Measurements from ENCODE around the gene PDCD4. TPM values are rescaled to one million over a fixed set of nuclear protein-coding genes. Genes with fewer than 3 reads are reported as not detected.

Gene PDCD4
- total RNA-seq, 1 experiment from 2014 or later: 63.0 TPM

DNA sequence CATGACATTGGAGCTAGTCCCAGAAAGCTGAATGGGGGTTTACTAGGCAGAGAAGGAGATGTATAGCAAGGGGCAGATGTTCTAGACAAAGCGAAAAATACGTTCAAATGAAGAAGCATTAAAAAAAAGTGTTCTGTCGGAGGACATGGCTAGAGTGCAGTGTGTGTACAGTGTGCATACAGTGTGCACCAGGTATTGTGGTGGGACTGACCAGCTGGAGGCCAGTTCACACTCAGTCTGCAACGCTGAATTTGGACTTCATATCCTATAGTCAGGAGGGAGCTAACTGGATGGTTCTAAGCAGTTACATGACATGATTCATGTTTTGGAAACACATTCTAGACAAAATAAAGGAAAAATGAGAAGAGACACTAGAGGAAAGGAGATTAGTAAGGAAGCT is 38.4 kb downstream of the PDCD4 start:
- CTCF ChIA-PET: interaction anchor here (1.3 kb wide), 1 partner anchor 164 kb away, joined by 4 read pairs; no protein-coding TSS in a partner anchor
- no peak overlapping the region for H3K9ac ChIP-seq (ENCODE audit: low read length)
- POLR2A ChIA-PET: interaction anchor here (1.0 to 1.7 kb wide), 3 partner anchors 8 to 12 kb away, joined by 3 to 5 read pairs (median 4); partner anchors contain the start of genes BBIP1 and SHOC2

DNA sequence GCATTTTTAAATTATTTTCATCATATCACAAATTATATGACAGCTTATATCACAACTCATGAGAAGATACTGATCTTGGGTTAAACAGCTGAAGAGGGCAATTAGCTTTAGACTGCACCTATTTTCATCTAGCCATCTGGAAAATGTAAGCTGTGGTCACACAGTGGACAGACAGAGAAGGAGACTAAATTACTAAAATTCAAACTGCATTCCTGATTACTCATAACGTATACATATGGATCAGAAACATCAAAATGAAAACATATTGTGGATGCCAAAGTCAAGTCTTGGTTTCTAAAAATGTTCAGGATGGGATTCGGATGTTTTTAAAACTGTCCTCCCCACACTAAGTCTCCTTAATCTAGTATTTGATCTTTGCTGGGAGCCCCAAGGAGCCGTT is 40.6 kb downstream of the PDCD4 start:
- Histone ChIP-seq H3K9me3 (ENCODE audit: control insufficient read depth in 1 of 2, insufficient read depth in 1 of 2, low read depth in 1 of 2, low read length in 2 of 2) (no peaks in the 10 kb centered on the region), H3K4me2 (ENCODE audit: low read length) (peak overlapping the region; percentile 13; the same call in 1 of the 2 replicates), H3K27me3 (ENCODE audit: insufficient read depth, low read length) (no peaks in the 10 kb centered on the region), H3K4me3 (replicated peaks in 1 of 2; ENCODE audit: low read depth in 1 of 2, low read length in 2 of 2) (no peak overlapping the region), H3K9me2 (ENCODE audit: insufficient read depth) (no peaks in the 10 kb centered on the region), H3K4me1 (ENCODE audit: control insufficient read depth in 1 of 2, insufficient read depth in 2 of 2, low read length in 2 of 2) (peaks cover 0 to 8% of the 10 kb centered on the region in 2 experiments; a peak in 3 of 4 replicates), H3K79me2 (ENCODE audit: insufficient read depth, low read length) (peaks cover 1% of the 10 kb centered on the region; the same call in 1 of the 2 replicates), H3K36me3 (ENCODE audit: control insufficient read depth in 1 of 2, insufficient read depth in 2 of 2, low read length in 2 of 2) (no peaks in the 10 kb centered on the region), H2AFZ (ENCODE audit: low read depth, low read length, poor library complexity, severe bottlenecking) (no peak overlapping the region), H3K9ac (ENCODE audit: low read length) (no peak overlapping the region), H3K27ac (ENCODE audit: low read depth, low read length) (no peak overlapping the region), H4K20me1 (ENCODE audit: insufficient read depth) (no peaks in the 10 kb centered on the region)
- RAD21 ChIA-PET (ENCODE audit: low non-redundant PET in 1 of 2, low total read pairs in 2 of 2, uncharacterized antibody in 2 of 2, unreplicated experiment in 2 of 2): interaction anchor here in 1 of 2 experiments (0.9 kb wide), 1 partner anchor 8 kb away, joined by 6 read pairs; no protein-coding TSS in a partner anchor
- CTCF ChIA-PET: interaction anchor here (1.7 kb wide), 1 partner anchor 607 kb away, joined by 4 read pairs; the partner anchor contains the start of gene SMNDC1
- POLR2A ChIA-PET: interaction anchor here (0.7 kb wide), 1 partner anchor 186 kb away, joined by 3 read pairs; no protein-coding TSS in a partner anchor
- intact Hi-C loops (cut with micrococcal nuclease): no loop called here
- ATAC-seq: no peak; the same call in 1 of the 2 replicates
- DNase-seq (ENCODE audit: low read depth, low spot score): no peak
- TF ChIP-seq JUND (IDR thresholded peaks at IDR 0.05) (no peak), FOSL1 (IDR thresholded peaks at IDR 0.05; ENCODE audit: low read depth) (0 out of 2 replicates have a peak, but pooled peaks have one; percentile 6), SIN3A (IDR thresholded peaks at IDR 0.05; ENCODE audit: low read depth) (no peak), POLR2AphosphoS5 (IDR thresholded peaks at IDR 0.05; ENCODE audit: low read depth, low read length) (no peak), ELF1 (IDR thresholded peaks at IDR 0.05; ENCODE audit: borderline replicate concordance, low read depth) (no peak)
- TF ChIP-seq, protein P1, sequence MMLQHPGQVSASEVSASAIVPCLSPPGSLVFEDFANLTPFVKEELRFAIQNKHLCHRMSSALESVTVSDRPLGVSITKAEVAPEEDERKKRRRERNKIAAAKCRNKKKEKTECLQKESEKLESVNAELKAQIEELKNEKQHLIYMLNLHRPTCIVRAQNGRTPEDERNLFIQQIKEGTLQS (IDR thresholded peaks at IDR 0.05): no peak
- no TSS peak for BruUV-seq (replicated peaks)

More for the DNA sequence above, 38.4 kb downstream of the PDCD4 start:
- ATAC-seq: no peak
- RAD21 ChIA-PET (ENCODE audit: low non-redundant PET in 1 of 2, low total read pairs in 2 of 2, uncharacterized antibody in 2 of 2, unreplicated experiment in 2 of 2): no interaction called here
- TF ChIP-seq SIN3A (IDR thresholded peaks at IDR 0.05; ENCODE audit: low read depth) (no peak), EZH2phosphoT487 (IDR thresholded peaks at IDR 0.05; ENCODE audit: borderline replicate concordance) (no peak), ELF1 (IDR thresholded peaks at IDR 0.05; ENCODE audit: borderline replicate concordance, low read depth) (no peak), SRF (IDR thresholded peaks at IDR 0.05; ENCODE audit: low read depth) (no peak)
- H3K36me3 ChIP-seq (ENCODE audit: control insufficient read depth in 1 of 2, insufficient read depth in 2 of 2, low read length in 2 of 2): no peaks in the 10 kb centered on the region
- no peak overlapping the region for H3K4me2 ChIP-seq (ENCODE audit: low read length)
- H2AFZ ChIP-seq (ENCODE audit: low read depth, low read length, poor library complexity, severe bottlenecking): no peak overlapping the region
- H3K27ac ChIP-seq (ENCODE audit: low read depth, low read length): no peak overlapping the region
- H3K9me3 ChIP-seq (ENCODE audit: control insufficient read depth in 1 of 2, insufficient read depth in 1 of 2, low read depth in 1 of 2, low read length in 2 of 2): no peaks in the 10 kb centered on the region
- no TSS peak for BruUV-seq (replicated peaks)
- no peaks in the 10 kb centered on the region for H3K27me3 ChIP-seq (ENCODE audit: insufficient read depth, low read length)
- H4K20me1 ChIP-seq (ENCODE audit: insufficient read depth): no peaks in the 10 kb centered on the region
- intact Hi-C loops (cut with micrococcal nuclease): no loop called here
- no peaks in the 10 kb centered on the region for H3K79me2 ChIP-seq (ENCODE audit: insufficient read depth, low read length)
- H3K9me2 ChIP-seq (ENCODE audit: insufficient read depth): no peaks in the 10 kb centered on the region
- DNase-seq (ENCODE audit: low read depth, low spot score): no peak
- peaks cover 0 to 6% of the 10 kb centered on the region in 2 experiments; a peak in 2 of 4 replicates for H3K4me1 ChIP-seq (ENCODE audit: control insufficient read depth in 1 of 2, insufficient read depth in 2 of 2, low read length in 2 of 2)
- no peak overlapping the region for H3K4me3 ChIP-seq (replicated peaks in 1 of 2; ENCODE audit: low read depth in 1 of 2, low read length in 2 of 2)

All from HCT116 (cell line).